NB4 (cell line): ENCODE data around the gene PRICKLE2.

ENCODE experiments used
- DNase-seq: peaks from one replicate; pipeline ENCODE4 v3.0.0; 2010; ENCODE audit warnings: low read depth
- H3K4me3 ChIP-seq: one replicate; pipeline ENCODE4 v1.5.1; 2011; ENCODE audit warnings: mild to moderate bottlenecking, low read depth, low read length, moderate library complexity
- MYC ChIP-seq: IDR thresholded peaks from 2 replicates; pipeline ENCODE4 v1.6.1; 2011; ENCODE audit warnings: low read depth, low read length
- POLR2A ChIP-seq: IDR thresholded peaks from 2 replicates; pipeline ENCODE4 v1.6.1; 2011; ENCODE audit warnings: mild to moderate bottlenecking; ENCODE audit not compliant: insufficient read length; ENCODE audit errors: extremely low read depth
- TF ChIP-seq, protein P1 (sequence below): IDR thresholded peaks from 2 replicates; pipeline ENCODE4 v1.6.1; 2011; ENCODE audit warnings: low read depth, low read length
- TF ChIP-seq, protein P2 (sequence below): IDR thresholded peaks from one replicate; pipeline ENCODE4 v1.5.1; 2012; ENCODE audit warnings: low read depth, low read length

PRICKLE2 gene

DNA sequence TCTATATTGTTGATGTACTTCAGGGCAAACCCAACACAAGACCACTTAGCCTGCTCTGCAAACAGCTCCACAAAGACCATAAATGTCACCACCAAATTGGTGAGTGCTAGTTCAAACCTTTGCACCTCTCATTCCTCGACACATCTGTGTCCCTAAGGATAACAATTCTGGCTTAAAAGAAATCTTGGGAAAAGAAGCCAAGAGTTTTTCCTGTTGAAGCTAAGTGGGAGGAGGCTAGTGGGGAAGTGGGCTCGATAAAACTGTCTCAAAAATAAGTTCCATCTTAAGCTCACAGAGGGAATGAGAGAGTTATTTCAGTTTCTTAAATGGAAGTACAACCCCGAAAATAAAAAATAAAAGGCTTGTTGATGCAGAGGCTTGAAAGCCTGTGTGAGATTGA, 40.4 kb upstream of the PRICKLE2 start:
- no peak for DNase-seq
- TF ChIP-seq POLR2A (no peak), MYC (no peak)
- TF ChIP-seq, protein P1, sequence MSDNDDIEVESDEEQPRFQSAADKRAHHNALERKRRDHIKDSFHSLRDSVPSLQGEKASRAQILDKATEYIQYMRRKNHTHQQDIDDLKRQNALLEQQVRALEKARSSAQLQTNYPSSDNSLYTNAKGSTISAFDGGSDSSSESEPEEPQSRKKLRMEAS: no peak
- TF ChIP-seq, protein P2, sequence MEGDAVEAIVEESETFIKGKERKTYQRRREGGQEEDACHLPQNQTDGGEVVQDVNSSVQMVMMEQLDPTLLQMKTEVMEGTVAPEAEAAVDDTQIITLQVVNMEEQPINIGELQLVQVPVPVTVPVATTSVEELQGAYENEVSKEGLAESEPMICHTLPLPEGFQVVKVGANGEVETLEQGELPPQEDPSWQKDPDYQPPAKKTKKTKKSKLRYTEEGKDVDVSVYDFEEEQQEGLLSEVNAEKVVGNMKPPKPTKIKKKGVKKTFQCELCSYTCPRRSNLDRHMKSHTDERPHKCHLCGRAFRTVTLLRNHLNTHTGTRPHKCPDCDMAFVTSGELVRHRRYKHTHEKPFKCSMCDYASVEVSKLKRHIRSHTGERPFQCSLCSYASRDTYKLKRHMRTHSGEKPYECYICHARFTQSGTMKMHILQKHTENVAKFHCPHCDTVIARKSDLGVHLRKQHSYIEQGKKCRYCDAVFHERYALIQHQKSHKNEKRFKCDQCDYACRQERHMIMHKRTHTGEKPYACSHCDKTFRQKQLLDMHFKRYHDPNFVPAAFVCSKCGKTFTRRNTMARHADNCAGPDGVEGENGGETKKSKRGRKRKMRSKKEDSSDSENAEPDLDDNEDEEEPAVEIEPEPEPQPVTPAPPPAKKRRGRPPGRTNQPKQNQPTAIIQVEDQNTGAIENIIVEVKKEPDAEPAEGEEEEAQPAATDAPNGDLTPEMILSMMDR: no peak
- no peak overlapping the region for H3K4me3 ChIP-seq

DNA sequence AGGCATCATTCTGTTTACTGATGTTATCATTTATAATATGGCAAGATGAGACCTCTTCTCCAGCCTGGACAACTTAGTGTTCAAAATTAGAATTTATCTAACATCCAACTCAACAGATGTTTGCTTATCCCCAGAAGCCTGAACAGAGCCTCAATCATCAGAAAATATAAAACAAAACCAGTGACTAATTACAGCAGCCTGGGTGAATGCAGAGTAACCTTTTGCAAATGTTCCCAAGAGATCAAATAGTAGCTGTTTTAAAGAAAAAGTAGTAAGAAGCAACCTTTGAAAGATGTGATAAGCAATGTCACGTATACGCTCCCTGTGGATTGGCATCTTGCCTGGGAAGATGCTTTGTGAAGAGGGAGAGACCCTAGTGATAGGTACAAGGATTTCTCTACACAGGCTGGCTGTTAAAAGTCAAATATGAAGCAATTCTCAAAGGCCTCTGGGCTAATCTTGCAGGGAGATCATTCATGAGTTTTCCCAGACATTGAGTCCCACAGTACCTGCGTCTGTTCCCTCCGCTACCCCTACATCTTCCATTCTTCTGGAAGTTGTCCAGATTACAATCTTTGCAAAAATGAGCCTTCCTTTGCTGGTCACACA, 39.3 kb upstream of the PRICKLE2 start:
- TF ChIP-seq POLR2A (no peak), MYC (no peak)
- TF ChIP-seq, protein P2: no peak
- TF ChIP-seq, protein P1: no peak
- no peak for DNase-seq
- no peak overlapping the region for H3K4me3 ChIP-seq

DNA sequence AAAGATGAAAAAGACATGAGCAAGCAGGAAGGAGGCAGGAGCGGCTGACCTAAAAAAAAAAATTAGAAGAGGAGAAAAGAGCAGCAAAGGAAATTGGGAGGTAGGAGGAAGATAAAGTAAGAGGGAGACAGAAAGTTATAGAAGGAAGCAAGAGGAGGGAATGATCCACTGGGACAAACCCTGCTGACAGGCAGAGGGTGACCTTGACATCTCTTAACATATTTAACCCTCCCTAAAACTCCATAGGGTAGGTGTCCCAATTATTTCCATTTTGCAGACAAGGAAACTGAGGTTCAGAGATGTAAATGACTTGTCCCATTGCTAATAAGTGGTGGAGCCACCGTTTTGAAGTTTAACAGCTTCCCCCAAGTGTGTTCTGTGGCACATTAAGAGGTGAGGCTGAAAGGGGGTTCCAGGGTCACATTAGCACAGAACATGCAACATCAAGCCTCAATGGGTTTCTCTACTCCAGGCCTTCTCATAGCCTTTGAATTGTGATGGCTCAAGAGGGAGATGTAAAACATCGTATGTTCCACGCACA, 37.4 kb upstream of the PRICKLE2 start:
- DNase-seq: no peak
- no peak overlapping the region for H3K4me3 ChIP-seq
- TF ChIP-seq, protein P1: no peak
- TF ChIP-seq MYC (no peak), POLR2A (no peak)
- TF ChIP-seq, protein P2: no peak

DNA sequence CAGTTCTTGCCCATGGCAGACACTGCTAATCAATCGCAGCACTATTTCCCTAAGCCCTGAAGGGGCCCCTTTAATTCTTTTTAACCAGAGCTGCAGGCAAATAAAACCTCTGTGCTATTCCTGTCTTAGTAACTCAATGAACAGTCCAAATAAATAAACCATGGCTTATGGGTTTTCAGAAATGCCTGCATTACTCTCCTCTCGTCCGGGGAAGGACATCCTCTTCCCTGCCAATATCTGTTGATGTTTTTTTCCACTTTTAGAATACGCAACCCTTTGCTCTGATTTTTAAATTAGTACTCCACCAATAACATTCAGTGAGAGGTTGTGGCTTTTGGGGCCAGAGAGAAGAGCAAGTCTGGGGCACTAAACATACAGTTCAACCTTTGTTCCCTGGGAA, 35.2 kb upstream of the PRICKLE2 start:
- no peak for DNase-seq
- H3K4me3 ChIP-seq: no peak overlapping the region
- TF ChIP-seq, protein P2: no peak
- no peak for TF ChIP-seq POLR2A

DNA sequence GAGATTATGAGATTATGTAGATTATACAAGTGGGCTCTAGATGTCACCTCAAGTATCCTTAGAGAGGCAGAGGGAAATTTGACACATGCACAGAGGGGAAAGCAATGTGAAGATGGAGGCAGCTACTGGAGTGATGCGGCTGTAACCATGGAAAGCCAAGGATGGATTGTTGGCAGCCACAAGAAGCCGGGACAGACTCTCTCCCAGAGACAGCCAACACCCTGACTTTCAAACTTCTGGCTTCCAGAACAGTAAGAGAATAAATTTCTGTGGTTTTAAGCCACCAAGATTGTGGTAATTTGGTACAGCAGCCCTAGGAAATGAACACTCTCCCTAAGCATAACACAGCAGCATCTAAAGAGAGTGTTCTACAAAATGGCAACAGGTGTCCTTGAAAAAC, 34.4 kb upstream of the PRICKLE2 start:
- TF ChIP-seq, protein P1: no peak
- TF ChIP-seq POLR2A: no peak
- TF ChIP-seq, protein P2: no peak
- no peak for TF ChIP-seq MYC
- no peak for DNase-seq
- no peak overlapping the region for H3K4me3 ChIP-seq
